ENCODE data around the gene DCP2.

The DCP2 gene

GRCh38 chr5:113027431-113027830, 50.8 kb downstream of the DCP2 start:
- H2AFZ ChIP-seq (ENCODE audit: low read depth, low read length, severe bottlenecking): no peak overlapping the region
- no peak overlapping the region for H3K4me3 ChIP-seq (ENCODE audit: insufficient read depth, low read length, poor library complexity, severe bottlenecking)
- TF ChIP-seq EZH2phosphoT487 (conservative IDR thresholded peaks at IDR 0.05; ENCODE audit: low read length) (no peak), CTCF (IDR thresholded peaks at IDR 0.05; ENCODE audit: insufficient read depth, low read length, poor library complexity, severe bottlenecking) (no peak)
- no peak overlapping the region for H3K4me2 ChIP-seq (ENCODE audit: low read depth, low read length, poor library complexity, severe bottlenecking)
- H3K27ac ChIP-seq (ENCODE audit: low read depth, low read length): no peak overlapping the region
- H3K36me3 ChIP-seq (ENCODE audit: low read length): no peaks in the 10 kb centered on the region
- H4K20me1 ChIP-seq (ENCODE audit: low read depth, low read length): no peaks in the 10 kb centered on the region
- H3K9me2 ChIP-seq (replicated peaks; ENCODE audit: insufficient read depth, low read length): no peaks in the 10 kb centered on the region
- no peak overlapping the region for H3K9ac ChIP-seq (ENCODE audit: low read length)
- no peaks in the 10 kb centered on the region for H3K79me2 ChIP-seq (ENCODE audit: insufficient read depth, low read length)
- no peaks in the 10 kb centered on the region for H3K27me3 ChIP-seq (ENCODE audit: low read length)
- H3F3A ChIP-seq (ENCODE audit: insufficient read depth): no peaks in the 10 kb centered on the region
- no peaks in the 10 kb centered on the region for H3K9me3 ChIP-seq (ENCODE audit: insufficient read depth, low read length)

- Histone ChIP-seq H3K9ac (ENCODE audit: low read length) (no peak overlapping the region), H3F3A (ENCODE audit: insufficient read depth) (no peaks in the 10 kb centered on the region), H3K27me3 (ENCODE audit: low read length) (no peaks in the 10 kb centered on the region), H3K9me3 (ENCODE audit: insufficient read depth, low read length) (no peaks in the 10 kb centered on the region), H4K20me1 (ENCODE audit: low read depth, low read length) (no peaks in the 10 kb centered on the region), H3K79me2 (ENCODE audit: insufficient read depth, low read length) (no peaks in the 10 kb centered on the region), H3K27ac (ENCODE audit: low read depth, low read length) (no peak overlapping the region), H2AFZ (ENCODE audit: low read depth, low read length, severe bottlenecking) (no peak overlapping the region), H3K4me2 (ENCODE audit: low read depth, low read length, poor library complexity, severe bottlenecking) (no peak overlapping the region), H3K4me3 (ENCODE audit: insufficient read depth, low read length, poor library complexity, severe bottlenecking) (no peak overlapping the region), H3K36me3 (ENCODE audit: low read length) (no peaks in the 10 kb centered on the region), H3K9me2 (replicated peaks; ENCODE audit: insufficient read depth, low read length) (no peaks in the 10 kb centered on the region)
- TF ChIP-seq CTCF (IDR thresholded peaks at IDR 0.05; ENCODE audit: insufficient read depth, low read length, poor library complexity, severe bottlenecking) (no peak), EZH2phosphoT487 (conservative IDR thresholded peaks at IDR 0.05; ENCODE audit: low read length) (no peak)
These were observed 53.0 kb downstream of the DCP2 start for GRCh38 chr5:113029614-113030013.

- no peak overlapping the region for H2AFZ ChIP-seq (ENCODE audit: low read depth, low read length, severe bottlenecking)
- H3K9me2 ChIP-seq (replicated peaks; ENCODE audit: insufficient read depth, low read length): no peaks in the 10 kb centered on the region
- no peaks in the 10 kb centered on the region for H3K9me3 ChIP-seq (ENCODE audit: insufficient read depth, low read length)
- H3F3A ChIP-seq (ENCODE audit: insufficient read depth): no peaks in the 10 kb centered on the region
- H3K27me3 ChIP-seq (ENCODE audit: low read length): no peaks in the 10 kb centered on the region
- no peak overlapping the region for H3K9ac ChIP-seq (ENCODE audit: low read length)
- H3K4me3 ChIP-seq (ENCODE audit: insufficient read depth, low read length, poor library complexity, severe bottlenecking): no peak overlapping the region
- H3K79me2 ChIP-seq (ENCODE audit: insufficient read depth, low read length): no peaks in the 10 kb centered on the region
- H4K20me1 ChIP-seq (ENCODE audit: low read depth, low read length): no peaks in the 10 kb centered on the region
- H3K4me2 ChIP-seq (ENCODE audit: low read depth, low read length, poor library complexity, severe bottlenecking): no peak overlapping the region
- no peak for TF ChIP-seq EZH2phosphoT487 (conservative IDR thresholded peaks at IDR 0.05; ENCODE audit: low read length)
- TF ChIP-seq CTCF (IDR thresholded peaks at IDR 0.05; ENCODE audit: insufficient read depth, low read length, poor library complexity, severe bottlenecking): no peak
- no peaks in the 10 kb centered on the region for H3K36me3 ChIP-seq (ENCODE audit: low read length)
- H3K27ac ChIP-seq (ENCODE audit: low read depth, low read length): no peak overlapping the region
These were observed 54.5 kb downstream of the DCP2 start for GRCh38 chr5:113031104-113031503.

Data from SU-DHL-6 (cell line).